ENCODE data around the gene PDE10A.

PDE10A gene

DNA sequence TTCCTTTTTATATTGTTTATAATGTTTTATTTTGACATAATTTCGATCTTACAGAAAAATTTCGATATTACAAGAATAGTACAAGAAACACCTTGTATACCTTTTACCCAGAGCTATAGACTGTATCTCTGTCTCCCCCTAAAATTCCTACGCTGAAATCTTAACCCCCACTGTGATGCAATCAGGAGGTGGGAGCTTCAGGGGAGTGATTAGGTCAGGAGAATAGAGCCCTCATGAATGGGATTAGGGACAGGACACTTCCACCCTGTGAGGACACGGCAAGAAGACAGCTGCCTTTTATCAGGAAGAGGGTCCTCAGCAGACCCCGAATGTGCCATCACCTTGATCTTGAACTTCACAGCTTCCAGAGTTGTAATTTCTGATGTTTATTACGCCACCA lies 204.9 kb downstream of the PDE10A start:
- no peak for DNase-seq

DNA sequence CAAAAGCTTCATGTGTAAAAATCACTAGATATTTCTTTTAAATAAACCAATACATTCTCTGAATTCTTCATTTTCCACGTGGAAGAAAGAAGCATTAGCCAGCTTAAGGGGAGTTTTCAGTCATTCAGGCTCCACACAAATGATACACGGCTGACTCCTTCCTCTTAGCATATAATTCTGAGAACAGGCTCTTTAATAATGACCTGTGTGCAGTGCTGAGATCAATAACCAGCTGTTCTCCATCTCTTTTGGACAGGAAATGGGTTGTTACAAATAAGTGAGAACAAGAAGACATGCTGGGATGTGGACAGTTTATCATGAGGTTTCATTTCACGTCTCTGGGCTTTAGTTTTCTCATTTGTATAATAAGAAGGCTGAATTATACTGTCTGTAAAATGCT lies 206.8 kb downstream of the PDE10A start:
- no peak for DNase-seq

GRCh38 chr6:165455488-165455887 lies 207.6 kb downstream of the PDE10A start:
- DNase-seq = no peak

DNA sequence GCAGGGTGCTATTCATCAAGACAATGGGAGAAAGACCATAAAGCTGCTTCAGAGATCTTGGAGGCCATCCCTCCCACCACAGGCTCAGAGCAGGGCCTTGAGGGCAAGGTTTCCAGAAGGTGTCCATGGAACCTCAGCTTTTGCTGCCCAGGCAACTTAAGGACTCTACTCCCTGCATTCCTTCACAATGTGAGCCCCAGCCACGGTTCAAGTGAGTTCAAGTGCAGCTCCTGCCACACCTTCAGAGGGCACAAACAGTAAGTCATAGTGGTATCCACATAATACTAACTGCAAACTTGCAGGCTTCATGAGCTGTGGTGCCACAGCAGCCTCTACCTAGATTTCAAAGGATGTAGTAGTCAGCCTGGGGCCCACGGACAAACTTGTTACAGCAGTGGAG lies 209.6 kb downstream of the PDE10A start:
- DNase-seq = no peak

GRCh38 chr6:165451838-165452237 lies 211.2 kb downstream of the PDE10A start:
- DNase-seq = no peak

DNA sequence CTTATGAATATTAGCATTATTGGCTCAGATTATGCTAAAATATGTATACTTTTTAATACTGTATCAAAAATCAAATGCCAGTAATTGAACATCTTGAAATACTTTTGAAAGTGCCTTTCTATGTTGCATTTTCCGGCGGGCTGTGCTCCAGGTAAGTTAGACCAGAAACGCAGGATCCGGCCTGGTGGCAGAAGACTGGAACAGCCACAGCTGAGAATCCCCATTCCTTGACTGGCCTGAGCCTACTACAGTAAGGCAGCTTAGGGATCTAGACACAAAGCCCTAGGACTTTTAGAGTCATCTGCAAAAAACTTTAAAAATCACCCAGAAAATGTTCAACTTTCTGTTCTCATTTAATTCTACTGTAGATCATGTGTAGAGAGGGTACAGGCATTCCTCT lies 214.8 kb downstream of the PDE10A start:
- no peak for DNase-seq

- no peak for DNase-seq
These were observed 215.9 kb downstream of the PDE10A start for GRCh38 chr6:165447141-165447540.

GRCh38 chr6:165446331-165446730 lies 216.7 kb downstream of the PDE10A start:
- no peak for DNase-seq

GRCh38 chr6:165443462-165443861 lies 219.6 kb downstream of the PDE10A start:
- DNase-seq = no peak

GRCh38 chr6:165441181-165441580 lies 221.9 kb downstream of the PDE10A start:
- no peak for DNase-seq

- no peak for DNase-seq
These were observed 223.0 kb downstream of the PDE10A start for GRCh38 chr6:165439928-165440554.

DNA sequence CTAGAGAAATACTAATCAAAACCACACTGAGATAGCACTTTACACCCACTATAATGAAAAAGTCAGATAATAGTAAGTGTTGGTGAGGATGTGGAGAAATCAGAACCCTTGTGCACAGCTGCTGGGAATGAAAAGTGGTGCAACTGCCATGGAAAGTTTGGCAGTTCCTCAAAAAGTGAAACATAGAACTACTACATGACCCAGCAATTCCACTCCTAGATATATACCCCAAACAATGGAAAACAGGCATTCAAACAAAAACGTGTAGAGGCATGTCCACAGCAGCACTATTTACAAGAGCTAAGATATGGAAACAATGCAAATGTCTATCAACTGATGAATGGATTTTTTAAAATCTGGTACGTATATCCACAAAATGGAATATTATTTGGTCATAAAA lies 236.1 kb downstream of the PDE10A start:
- DNase-seq = no peak

GRCh38 chr6:165422192-165422591 lies 240.8 kb downstream of the PDE10A start:
- DNase-seq = no peak

- no peak for DNase-seq
These were observed 245.7 kb downstream of the PDE10A start for GRCh38 chr6:165417278-165417865.

GRCh38 chr6:165404697-165405096 lies 258.3 kb downstream of the PDE10A start:
- DNase-seq = no peak

DNA sequence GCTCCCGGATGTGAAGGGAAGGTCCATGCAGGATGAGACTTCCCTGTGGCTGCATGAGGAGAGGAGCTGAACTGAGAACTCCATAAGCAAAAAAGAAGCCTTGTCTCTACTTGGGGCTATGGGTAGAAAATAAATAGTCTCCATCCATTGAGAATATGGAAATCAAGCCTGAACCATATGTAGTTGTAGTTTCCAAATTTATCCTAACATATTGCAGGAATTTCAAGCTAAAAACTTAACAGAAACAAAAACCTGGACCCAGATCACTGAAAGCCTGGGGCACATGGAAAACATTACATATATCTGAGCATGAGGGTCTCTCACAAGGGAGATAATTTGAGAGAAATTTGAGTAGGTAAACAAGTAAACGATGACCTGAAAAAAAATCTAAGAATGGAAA lies 258.7 kb downstream of the PDE10A start:
- DNase-seq = no peak

GRCh38 chr6:165403006-165403595 lies 259.9 kb downstream of the PDE10A start:
- no peak for DNase-seq

- no peak for DNase-seq
These were observed 261.9 kb downstream of the PDE10A start for GRCh38 chr6:165401092-165401491.

GRCh38 chr6:165390475-165390874 lies 272.6 kb downstream of the PDE10A start:
- DNase-seq = no peak

DNA sequence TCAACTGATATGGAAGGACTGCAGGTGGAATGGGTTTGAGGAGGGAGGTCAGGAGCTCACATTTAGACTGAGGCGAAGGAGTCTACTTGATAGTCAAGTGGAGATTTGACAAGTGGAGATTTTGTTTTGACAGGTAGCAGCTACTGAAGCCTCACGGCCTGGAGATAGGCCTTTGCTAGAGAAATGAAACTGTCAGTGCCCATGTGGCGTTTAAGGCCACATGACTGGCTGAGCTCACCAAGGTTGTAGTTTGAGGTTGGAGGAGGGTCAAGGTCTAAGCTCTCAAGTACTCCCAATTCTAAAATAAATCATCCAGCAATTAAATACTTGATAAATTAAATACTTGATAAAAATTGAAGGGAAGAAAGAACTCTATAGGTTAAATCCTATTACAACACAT lies 273.5 kb downstream of the PDE10A start:
- DNase-seq = no peak

DNA sequence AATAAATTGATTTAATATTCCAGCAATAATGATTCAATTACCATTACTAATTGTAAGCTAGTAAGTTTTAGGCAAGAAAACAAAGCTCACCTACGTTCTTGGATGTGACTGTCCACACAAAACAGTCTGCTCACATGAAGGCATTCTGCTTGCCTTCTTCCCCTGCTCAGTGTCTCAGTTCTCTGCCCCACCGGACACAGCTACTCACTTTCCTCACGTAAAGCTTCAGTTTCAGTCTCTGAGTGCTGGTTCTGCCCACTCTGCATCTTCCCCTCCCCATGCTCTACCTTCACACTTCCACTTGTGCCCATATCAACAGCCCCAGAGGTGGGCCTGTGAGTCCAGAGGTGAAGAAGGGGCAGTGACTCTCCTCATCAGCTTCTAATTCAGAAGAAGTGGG lies 279.7 kb downstream of the PDE10A start:
- no peak for DNase-seq

DNA sequence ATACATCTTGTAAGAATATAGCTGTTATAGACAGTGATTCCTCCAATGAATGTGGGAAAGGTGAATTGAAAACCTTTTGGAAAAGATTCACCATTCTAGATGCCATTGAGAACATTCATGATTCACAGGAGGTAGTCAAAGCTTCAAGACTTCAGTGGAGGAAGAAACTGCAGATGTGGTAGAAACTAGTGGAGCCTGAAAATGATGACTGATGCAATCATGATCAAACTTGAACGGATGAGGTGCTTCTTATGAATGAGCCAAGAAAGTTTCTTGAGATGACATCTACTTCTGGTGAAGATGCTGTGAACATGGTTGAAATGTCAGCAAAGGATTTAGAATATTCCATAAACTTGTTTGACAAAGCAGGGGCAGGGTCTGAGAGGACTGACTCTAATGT lies 286.9 kb downstream of the PDE10A start:
- DNase-seq = no peak

DNA sequence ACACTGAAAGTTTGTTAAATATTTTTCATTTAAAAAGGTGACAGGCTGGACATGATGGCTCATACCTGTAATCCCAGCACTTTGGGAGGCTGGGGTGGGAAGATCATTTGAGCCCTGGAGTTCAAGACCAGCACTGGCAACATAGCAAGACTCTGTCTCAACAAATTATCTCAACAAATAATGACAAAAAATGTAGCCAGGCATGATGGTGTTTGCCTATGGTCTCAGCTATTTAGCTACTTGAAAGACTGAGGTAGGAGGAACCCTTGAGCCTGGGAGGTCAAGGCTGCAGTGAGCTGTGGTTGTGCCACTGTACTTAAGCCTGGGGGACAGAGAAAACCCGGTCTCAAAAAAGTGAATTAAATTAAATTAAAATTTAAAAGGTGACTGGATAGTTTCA lies 297.7 kb downstream of the PDE10A start:
- no peak for DNase-seq

- no peak for DNase-seq
These were observed 317.3 kb downstream of the PDE10A start for GRCh38 chr6:165345700-165346099.

DNA sequence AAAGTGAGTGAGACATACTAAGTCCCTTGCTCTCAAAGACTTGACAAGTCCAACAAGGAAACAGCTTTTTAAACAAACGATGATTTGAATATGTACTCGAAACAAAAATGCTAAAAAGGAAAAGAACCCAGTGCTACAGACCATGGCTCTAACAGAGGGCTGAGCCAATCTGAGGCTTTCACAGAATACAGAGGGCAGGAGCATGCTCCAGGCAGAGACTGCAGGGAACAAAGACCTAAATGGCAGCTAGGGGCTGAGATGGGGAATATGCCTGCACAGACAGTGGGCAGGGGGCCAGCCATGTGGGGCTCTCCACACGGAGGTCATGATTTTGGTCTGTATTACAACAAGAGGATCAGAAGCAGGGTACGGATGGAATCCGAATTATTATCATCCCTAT lies 322.5 kb downstream of the PDE10A start:
- DNase-seq = no peak

Measured in activated gamma-delta T cell treated with Interleukin-2 at 50 U/mL for 16 hours (primary cell).